HEK293T (cell line): Measurements from ENCODE around the gene SPATS2L.

ENCODE experiments used
- CTCF ChIA-PET: fragments of 350-600 bp; formaldehyde crosslinking; extraction: SDS; loops from one replicate; lab custom pipeline; 2021; ENCODE audit warnings: antibody characterized with exemption, inconsistent platforms; lab: Yijun Ruan, JAX
- POLR2A ChIA-PET: fragments of 350-600 bp; formaldehyde crosslinking; extraction: SDS; loops from one replicate; lab custom pipeline; 2020; ENCODE audit warnings: antibody characterized with exemption, inconsistent platforms; lab: Yijun Ruan, JAX
- DNase-seq: peaks from one replicate; pipeline ENCODE4 v3.0.0; 2012; ENCODE audit warnings: mixed read lengths; ENCODE audit errors: extremely low spot score
- ARNT ChIP-seq: fragments of 450-650 bp; IDR thresholded peaks from 2 replicates; pipeline ENCODE4 v1.6.1; 2017; ENCODE audit warnings: mild to moderate bottlenecking
- BHLHE40 ChIP-seq: fragments of 450-650 bp; IDR thresholded peaks from 2 replicates; pipeline ENCODE4 v1.6.1; 2016; ENCODE audit warnings: mild to moderate bottlenecking, moderate library complexity, borderline replicate concordance
- CTBP1 ChIP-seq: fragments of 450-650 bp; IDR thresholded peaks from 2 replicates; pipeline ENCODE4 v1.6.1; 2016; ENCODE audit warnings: borderline replicate concordance
- ELF4 ChIP-seq: fragments of 450-650 bp; IDR thresholded peaks from 2 replicates; pipeline ENCODE4 v1.6.1; 2017; ENCODE audit warnings: antibody characterized with exemption
- FOXA1 ChIP-seq: fragments of 450-650 bp; IDR thresholded peaks from 2 replicates; pipeline ENCODE4 v1.6.1; 2016; ENCODE audit warnings: mild to moderate bottlenecking
- FOXK2 ChIP-seq: fragments of 450-650 bp; IDR thresholded peaks from 2 replicates; pipeline ENCODE4 v1.6.1; 2016; ENCODE audit warnings: mild to moderate bottlenecking
- FOXM1 ChIP-seq: fragments of 450-650 bp; IDR thresholded peaks from 2 replicates; pipeline ENCODE4 v1.6.1; 2017; ENCODE audit warnings: mild to moderate bottlenecking, borderline replicate concordance
- HDGF ChIP-seq: fragments of 450-650 bp; IDR thresholded peaks from 2 replicates; pipeline ENCODE4 v1.6.1; 2017; ENCODE audit warnings: antibody characterized with exemption, borderline replicate concordance
- L3MBTL2 ChIP-seq: fragments of 450-650 bp; conservative IDR thresholded peaks from 2 replicates; pipeline ENCODE4 v1.6.1; 2016; ENCODE audit warnings: mild to moderate bottlenecking
- LEF1 ChIP-seq: fragments of 450-650 bp; IDR thresholded peaks from 2 replicates; pipeline ENCODE4 v1.6.1; 2017; ENCODE audit warnings: mild to moderate bottlenecking, borderline replicate concordance
- NFRKB ChIP-seq: fragments of 450-650 bp; IDR thresholded peaks from 2 replicates; pipeline ENCODE4 v1.6.1; 2016; ENCODE audit warnings: mild to moderate bottlenecking, moderate library complexity
- SP1 ChIP-seq: fragments of 450-650 bp; IDR thresholded peaks from 2 replicates; pipeline ENCODE4 v1.6.1; 2017
- SUZ12 ChIP-seq: fragments of 450-650 bp; IDR thresholded peaks from 2 replicates; pipeline ENCODE4 v1.6.1; 2016; ENCODE audit warnings: mild to moderate bottlenecking
- TARDBP ChIP-seq: fragments of 450-650 bp; IDR thresholded peaks from 2 replicates; pipeline ENCODE4 v1.6.1; 2016
- ZNF384 ChIP-seq: fragments of 450-650 bp; IDR thresholded peaks from 2 replicates; pipeline ENCODE4 v1.6.1; 2016
- TF ChIP-seq, protein P1 (sequence below): fragments of 450-650 bp; IDR thresholded peaks from 2 replicates; pipeline ENCODE4 v1.6.1; 2016

SPATS2L gene

GRCh38 chr2:200362202-200362917 is 55.9 kb downstream of the SPATS2L start:
- ChIA-PET POLR2A (no interaction called here), CTCF (no interaction called here)
- no peak for DNase-seq

GRCh38 chr2:200363279-200363678 is 56.8 kb downstream of the SPATS2L start:
- TF ChIP-seq SUZ12 (no peak), FOXA1 (no peak), TARDBP (no peak)
- POLR2A ChIA-PET = no interaction called here
- no peak for DNase-seq
- CTCF ChIA-PET = interaction anchor here (1.1 kb wide), 1 partner anchor 14 kb away, joined by 3 read pairs; no protein-coding TSS in a partner anchor

More at GRCh38 chr2:200362202-200362917, 55.9 kb downstream of the SPATS2L start:
- TF ChIP-seq SUZ12 = no peak
- no peak for TF ChIP-seq CTBP1
- no peak for TF ChIP-seq NFRKB
- TF ChIP-seq FOXA1 = no peak
- no peak for TF ChIP-seq ZNF384
- TF ChIP-seq FOXK2 = no peak
- no peak for TF ChIP-seq HDGF
- TF ChIP-seq ELF4 = no peak
- TF ChIP-seq TARDBP = no peak
- no peak for TF ChIP-seq L3MBTL2

DNA sequence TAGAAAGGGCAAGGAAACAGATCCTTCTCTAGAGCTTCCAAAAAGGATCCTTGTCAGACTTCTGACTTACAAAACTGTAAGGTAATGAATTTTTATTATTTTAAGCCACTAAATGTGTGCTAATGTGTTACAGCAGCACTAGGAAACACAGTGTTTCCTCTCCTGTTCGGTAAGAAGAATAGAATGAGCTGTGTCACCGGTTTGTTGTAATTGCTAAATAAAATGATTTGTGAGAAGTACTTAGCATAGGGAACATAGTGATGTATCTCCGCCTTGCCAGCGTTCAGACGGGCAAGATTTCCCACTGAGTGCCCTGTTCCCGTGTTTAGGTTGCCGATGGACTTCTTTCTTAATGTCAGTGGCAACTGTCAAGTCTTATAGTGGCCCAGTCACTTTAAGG is 57.6 kb downstream of the SPATS2L start:
- ChIA-PET POLR2A (no interaction called here), CTCF (interaction anchor here (1.1 kb wide), 1 partner anchor 13 kb away, joined by 3 read pairs; no protein-coding TSS in a partner anchor)
- no peak for TF ChIP-seq BHLHE40
- TF ChIP-seq SUZ12 = no peak
- no peak for TF ChIP-seq L3MBTL2
- TF ChIP-seq FOXA1 = no peak
- no peak for TF ChIP-seq HDGF
- TF ChIP-seq ELF4 = no peak
- no peak for TF ChIP-seq LEF1
- TF ChIP-seq TARDBP = no peak
- no peak for TF ChIP-seq FOXM1
- DNase-seq = no peak

DNA sequence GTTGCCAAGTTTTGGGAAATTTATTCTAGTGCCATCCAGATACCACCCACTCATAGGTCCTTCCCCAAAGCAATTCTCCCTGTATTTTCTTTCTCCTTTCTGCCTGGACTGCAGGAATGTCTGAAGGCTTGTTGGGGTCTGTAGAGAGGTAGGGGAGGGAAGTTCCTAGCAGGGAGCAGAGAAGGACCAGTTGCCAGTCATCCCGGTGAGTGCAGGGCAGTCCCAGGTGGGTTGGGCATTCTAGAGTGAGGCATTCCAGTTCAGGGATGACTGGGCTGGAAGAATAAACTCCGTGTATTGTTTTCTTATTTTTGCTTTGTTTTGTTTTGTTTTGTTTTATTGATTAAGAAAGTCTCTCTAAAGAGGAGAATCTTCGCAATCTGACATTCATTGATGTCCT is 58.1 kb downstream of the SPATS2L start:
- DNase-seq = no peak
- TF ChIP-seq ZNF384 (no peak), ELF4 (no peak), TARDBP (no peak), HDGF (no peak), L3MBTL2 (no peak), FOXK2 (no peak), NFRKB (no peak), FOXA1 (no peak), SUZ12 (no peak), SP1 (no peak), CTBP1 (no peak), FOXM1 (no peak), ARNT (no peak), BHLHE40 (no peak)
- TF ChIP-seq, protein P1, sequence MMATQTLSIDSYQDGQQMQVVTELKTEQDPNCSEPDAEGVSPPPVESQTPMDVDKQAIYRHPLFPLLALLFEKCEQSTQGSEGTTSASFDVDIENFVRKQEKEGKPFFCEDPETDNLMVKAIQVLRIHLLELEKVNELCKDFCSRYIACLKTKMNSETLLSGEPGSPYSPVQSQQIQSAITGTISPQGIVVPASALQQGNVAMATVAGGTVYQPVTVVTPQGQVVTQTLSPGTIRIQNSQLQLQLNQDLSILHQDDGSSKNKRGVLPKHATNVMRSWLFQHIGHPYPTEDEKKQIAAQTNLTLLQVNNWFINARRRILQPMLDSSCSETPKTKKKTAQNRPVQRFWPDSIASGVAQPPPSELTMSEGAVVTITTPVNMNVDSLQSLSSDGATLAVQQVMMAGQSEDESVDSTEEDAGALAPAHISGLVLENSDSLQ = no peak
- ChIA-PET CTCF (interaction anchor here (0.7 kb wide), 1 partner anchor 119 kb away, joined by 4 read pairs; no protein-coding TSS in a partner anchor), POLR2A (no interaction called here)

DNA sequence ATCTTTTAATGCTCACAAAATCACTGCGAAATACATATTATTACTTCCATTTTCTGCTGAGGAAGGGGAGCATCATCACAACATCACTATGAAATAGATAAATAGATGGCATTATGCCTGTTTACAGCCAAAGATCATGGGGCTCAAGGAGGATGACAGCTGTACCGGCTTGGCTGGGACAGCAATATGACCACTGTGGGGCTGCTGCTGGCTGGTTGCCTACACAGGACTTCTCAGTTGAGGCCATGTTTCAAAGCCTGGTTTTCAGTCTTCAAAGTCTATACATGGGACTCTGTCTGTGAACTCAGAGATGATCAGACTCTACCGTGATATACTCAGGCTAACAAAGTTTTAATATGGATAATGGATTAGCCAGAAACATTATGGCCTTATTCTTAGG is 58.7 kb downstream of the SPATS2L start:
- no peak for DNase-seq
- TF ChIP-seq CTBP1 = no peak
- TF ChIP-seq ARNT = no peak
- ChIA-PET POLR2A (no interaction called here), CTCF (interaction anchor here (0.7 kb wide), 1 partner anchor 118 kb away, joined by 4 read pairs; no protein-coding TSS in a partner anchor)

DNA sequence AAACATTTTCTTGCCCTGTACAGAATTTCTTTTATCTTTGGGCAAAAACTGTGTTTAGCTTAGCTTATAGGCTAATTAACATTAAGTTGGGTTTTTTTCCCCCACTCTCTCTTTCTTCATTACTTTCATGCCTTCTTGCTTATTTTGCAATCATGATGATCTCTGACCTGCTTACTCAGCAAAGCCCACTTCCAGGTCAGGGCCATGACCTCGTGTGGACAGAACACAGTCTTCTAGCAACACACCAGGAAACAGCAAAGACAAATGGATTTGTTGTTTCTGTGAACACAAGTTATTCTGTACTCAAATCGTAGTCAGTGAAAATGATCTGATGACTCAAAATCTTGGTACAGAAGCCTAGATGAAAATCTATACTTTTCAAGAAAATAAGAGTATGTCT is 60.7 kb downstream of the SPATS2L start:
- TF ChIP-seq SUZ12 = no peak
- no peak for TF ChIP-seq CTBP1
- no peak for TF ChIP-seq ARNT
- no peak for TF ChIP-seq L3MBTL2
- TF ChIP-seq FOXM1 = no peak
- no peak for TF ChIP-seq HDGF
- ChIA-PET POLR2A (no interaction called here), CTCF (no interaction called here)
- DNase-seq = no peak

GRCh38 chr2:200369886-200370285 is 63.4 kb downstream of the SPATS2L start:
- POLR2A ChIA-PET = no interaction called here
- no peak for TF ChIP-seq ELF4
- no peak for TF ChIP-seq L3MBTL2
- TF ChIP-seq, protein P1 = no peak
- no peak for TF ChIP-seq NFRKB
- no peak for TF ChIP-seq ZNF384
- TF ChIP-seq FOXK2 = no peak
- CTCF ChIA-PET = no interaction called here
- DNase-seq = no peak
